Epithelial cell of esophagus (primary cell): ENCODE data around the gene TRAF7.
A peak's percentile ranks its signal among the peaks of the same experiment; 100 is the strongest.

Experiments
- DNase-seq: peaks from one replicate; pipeline ENCODE4 v3.0.0; 2010; ENCODE audit warnings: low read depth
- H3K4me3 ChIP-seq: 2 replicates; pipeline ENCODE4 v1.5.1; 2011; ENCODE audit warnings: mild to moderate bottlenecking, low read length, control low read depth
- TF ChIP-seq, protein P1 (sequence below): IDR thresholded peaks from 2 replicates; pipeline ENCODE4 v1.5.1; 2011; ENCODE audit warnings: low read depth, mild to moderate bottlenecking, low read length, control low read depth, inconsistent platforms; ENCODE audit not compliant: insufficient read depth; ENCODE audit errors: missing control alignments

Gene TRAF7

DNA sequence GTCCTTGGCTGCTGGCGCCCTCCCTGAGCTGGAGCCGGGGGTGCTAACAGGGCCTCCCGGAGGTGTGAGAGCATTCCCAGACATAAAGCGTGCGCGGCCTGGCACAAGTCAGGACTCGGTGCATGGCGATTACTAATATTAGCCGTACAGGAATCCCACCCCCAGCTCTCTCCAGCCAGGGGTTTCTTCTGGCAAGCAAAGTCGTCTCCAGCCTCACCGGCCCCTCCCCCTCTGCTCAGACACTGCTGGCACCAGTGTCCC lies 35.8 kb downstream of the TRAF7 start:
- TF ChIP-seq, protein P1, sequence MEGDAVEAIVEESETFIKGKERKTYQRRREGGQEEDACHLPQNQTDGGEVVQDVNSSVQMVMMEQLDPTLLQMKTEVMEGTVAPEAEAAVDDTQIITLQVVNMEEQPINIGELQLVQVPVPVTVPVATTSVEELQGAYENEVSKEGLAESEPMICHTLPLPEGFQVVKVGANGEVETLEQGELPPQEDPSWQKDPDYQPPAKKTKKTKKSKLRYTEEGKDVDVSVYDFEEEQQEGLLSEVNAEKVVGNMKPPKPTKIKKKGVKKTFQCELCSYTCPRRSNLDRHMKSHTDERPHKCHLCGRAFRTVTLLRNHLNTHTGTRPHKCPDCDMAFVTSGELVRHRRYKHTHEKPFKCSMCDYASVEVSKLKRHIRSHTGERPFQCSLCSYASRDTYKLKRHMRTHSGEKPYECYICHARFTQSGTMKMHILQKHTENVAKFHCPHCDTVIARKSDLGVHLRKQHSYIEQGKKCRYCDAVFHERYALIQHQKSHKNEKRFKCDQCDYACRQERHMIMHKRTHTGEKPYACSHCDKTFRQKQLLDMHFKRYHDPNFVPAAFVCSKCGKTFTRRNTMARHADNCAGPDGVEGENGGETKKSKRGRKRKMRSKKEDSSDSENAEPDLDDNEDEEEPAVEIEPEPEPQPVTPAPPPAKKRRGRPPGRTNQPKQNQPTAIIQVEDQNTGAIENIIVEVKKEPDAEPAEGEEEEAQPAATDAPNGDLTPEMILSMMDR, result no peak
- peak; percentile 52 for DNase-seq

DNA sequence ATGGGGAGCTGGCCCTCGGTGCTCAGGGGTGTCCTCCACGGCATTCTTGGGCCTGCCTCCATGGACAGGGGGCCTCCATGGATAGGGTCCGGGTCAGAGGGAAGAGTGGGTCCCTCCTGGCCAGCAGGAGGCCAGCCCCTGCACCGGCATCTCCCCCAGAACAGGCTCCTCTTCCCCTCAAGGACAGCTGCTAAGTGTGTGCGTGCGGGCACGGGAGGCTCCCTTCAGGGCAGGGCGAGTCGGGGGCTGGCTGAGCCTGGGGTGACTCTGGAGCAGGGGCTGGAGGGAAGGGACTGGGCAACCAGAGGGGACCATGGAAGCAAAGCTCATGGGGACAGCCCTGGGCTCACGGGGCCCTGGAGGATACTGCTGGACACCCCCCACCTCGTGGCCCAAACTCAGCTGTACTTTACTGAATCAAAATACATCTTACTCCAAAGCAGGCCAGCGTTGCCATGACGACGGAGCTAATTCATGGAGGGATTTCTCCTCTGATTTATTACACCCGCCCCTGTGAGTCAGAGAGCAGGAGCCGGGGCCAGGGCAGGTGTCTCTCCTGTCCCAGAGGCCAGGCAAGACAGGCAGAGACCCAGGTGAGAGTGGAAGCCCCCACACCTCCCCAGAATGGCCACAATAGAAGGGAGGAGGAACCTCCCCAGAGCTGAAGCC lies 38.7 kb downstream of the TRAF7 start:
- H3K4me3 ChIP-seq, result no peak overlapping the region
- no peak for DNase-seq
- TF ChIP-seq, protein P1, result no peak

More for the DNA sequence above, 35.8 kb downstream of the TRAF7 start:
- no peak overlapping the region for H3K4me3 ChIP-seq

DNA sequence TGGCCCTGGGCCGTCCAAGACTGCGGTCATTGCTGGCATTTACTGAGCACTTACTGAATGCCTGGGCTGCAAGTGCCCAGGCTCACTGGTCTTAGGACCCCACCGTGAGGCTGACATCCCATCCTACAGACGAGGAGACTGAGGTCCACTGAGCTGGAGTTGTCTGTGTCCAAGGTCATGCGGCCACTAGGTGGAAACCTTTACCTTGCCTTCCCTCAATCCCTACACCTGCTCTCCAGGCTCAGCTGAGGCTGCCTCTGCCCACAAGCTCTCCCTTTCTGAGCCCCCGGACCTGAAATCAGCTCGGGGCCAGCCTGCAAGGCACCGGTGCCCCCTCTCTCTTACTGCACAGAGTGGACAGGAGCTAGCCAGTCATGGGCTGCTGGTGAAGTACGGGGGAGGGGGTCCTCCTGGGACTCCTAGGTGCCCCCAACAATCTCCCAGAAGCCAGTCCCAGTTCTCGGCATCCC lies 39.3 kb downstream of the TRAF7 start:
- peak; percentile 79 for DNase-seq
- no peak overlapping the region for H3K4me3 ChIP-seq
- TF ChIP-seq, protein P1, result peak; percentile 61

GRCh38 chr16:2195322-2196161 lies 40.0 kb downstream of the TRAF7 start:
- H3K4me3 ChIP-seq, result peak overlapping the region; percentile 27
- TF ChIP-seq, protein P1, result no peak

DNA sequence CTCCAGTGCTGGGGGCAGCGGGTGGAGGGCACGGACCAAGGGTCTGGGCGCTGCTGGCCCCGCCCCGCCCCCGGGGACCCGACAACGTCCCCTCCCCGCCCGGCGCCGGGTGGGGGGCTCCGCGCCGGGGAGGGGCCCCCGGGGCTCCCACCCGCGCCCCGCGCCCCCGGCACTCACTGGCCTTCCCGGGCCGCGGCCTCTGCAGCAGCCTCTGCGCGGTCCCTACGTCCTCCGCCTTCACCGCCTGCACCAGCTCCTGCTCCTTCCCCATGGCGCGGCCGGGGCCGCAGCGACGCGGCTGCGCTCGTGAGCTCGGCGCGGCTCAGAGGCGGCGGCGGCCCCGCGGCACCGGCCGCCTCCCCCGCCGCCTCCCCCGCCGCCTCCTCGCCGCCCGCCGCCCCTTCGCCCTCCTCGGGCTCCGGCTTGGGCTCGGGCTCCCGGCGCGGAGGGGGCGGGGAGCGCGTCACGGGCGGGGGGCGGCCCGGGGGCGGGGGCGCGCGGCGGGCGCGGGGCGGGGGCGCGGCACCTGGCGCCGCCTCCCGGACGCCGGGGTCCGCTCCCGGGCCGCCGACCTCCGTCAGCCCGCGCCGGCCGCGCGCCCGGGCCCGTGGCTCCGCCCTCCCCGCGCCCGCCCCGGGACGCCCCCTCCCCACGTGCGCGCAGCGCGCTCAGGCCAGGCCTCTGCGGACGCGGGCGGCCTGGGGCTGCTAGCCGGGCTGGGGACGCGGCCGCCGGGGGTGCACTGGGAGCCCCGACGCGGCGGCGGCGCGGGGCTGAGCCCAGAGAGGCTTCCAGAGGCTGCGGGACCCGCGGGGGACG lies 40.8 kb downstream of the TRAF7 start, which contains the start of gene CASKIN1:
TSS of gene CASKIN1 (minus strand) at position 444 of the 819 bp plus-strand sequence. CDS start at position 271, 173 bp downstream.
- peak within 1 kb of the TSS; percentile 27 for H3K4me3 ChIP-seq
- DNase-seq, result no peak
- TF ChIP-seq, protein P1, result no peak

More at GRCh38 chr16:2195322-2196161, 40.0 kb downstream of the TRAF7 start:
- no peak for DNase-seq

DNA sequence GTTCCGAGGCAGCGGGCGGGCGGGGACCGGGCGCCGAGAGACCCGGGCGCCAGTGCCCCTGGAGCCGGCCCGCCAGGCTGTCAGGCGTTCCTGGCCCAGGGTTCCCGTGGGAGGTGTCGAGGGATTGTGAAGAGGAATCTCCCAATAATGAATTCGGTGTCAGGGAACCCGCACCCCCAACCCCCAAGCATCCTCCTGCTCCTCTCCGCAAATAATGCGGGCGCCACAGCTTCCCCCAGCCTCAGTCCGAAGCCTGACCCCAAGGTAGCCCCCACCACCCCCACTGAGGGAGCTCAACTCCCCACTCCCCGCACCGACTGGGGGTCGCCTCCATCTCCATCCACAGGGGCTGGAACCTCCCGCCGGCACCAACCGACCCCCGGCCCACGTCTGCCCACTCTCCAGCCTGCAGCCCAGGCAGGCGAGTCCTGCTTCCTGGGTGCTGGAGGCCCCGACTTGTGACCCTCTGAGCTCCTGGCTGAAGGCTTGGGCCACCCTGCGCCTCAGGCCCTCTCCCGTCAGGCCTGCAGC lies 41.5 kb downstream of the TRAF7 start:
- TF ChIP-seq, protein P1, result no peak
- no peak overlapping the region for H3K4me3 ChIP-seq
- DNase-seq, result no peak
